GM23338 (cell line): ENCODE measurements around the gene TRA2B. TPM values are rescaled to one million over a fixed set of nuclear protein-coding genes. Genes with fewer than 3 reads are reported as not detected.

Experiments used
- ATAC-seq: fragments of 200-7000 bp; cut with Tn5 transposase; 3 replicates; pipeline ENCODE4 v1.9.1; 2020
- DNase-seq: peaks from one replicate; pipeline ENCODE4 v3.0.0-alpha.2; 2015; ENCODE audit warnings: low spot score
- H2AFZ ChIP-seq: fragments of 200-600 bp; sonication (generic); 2 replicates; pipeline ENCODE4 v1.8.0; 2016; ENCODE audit warnings: antibody characterized with exemption, mild to moderate bottlenecking, moderate library complexity
- H3F3A ChIP-seq: fragments of 200-600 bp; sonication (generic); replicated peaks from 2 replicates; pipeline ENCODE4 v1.8.0; 2017; ENCODE audit warnings: antibody characterized with exemption, mixed run types, low read depth
- H3K27ac ChIP-seq: fragments of 200-600 bp; sonication (generic); 2 replicates; pipeline ENCODE4 v1.6.1; 2016; ENCODE audit warnings: low read depth
- H3K27me3 ChIP-seq: fragments of 200-600 bp; sonication (generic); 2 replicates; pipeline ENCODE4 v1.8.0; 2016; ENCODE audit warnings: mild to moderate bottlenecking, mixed run types, moderate library complexity; ENCODE audit not compliant: insufficient read depth
- H3K36me3 ChIP-seq: fragments of 200-600 bp; sonication (generic); 2 replicates; pipeline ENCODE4 v1.8.0; 2016; ENCODE audit warnings: mild to moderate bottlenecking; ENCODE audit not compliant: insufficient read depth
- H3K4me1 ChIP-seq: fragments of 200-600 bp; sonication (generic); 2 replicates; pipeline ENCODE4 v1.8.0; 2016; ENCODE audit warnings: mild to moderate bottlenecking, moderate library complexity; ENCODE audit not compliant: insufficient read depth
- H3K4me2 ChIP-seq: fragments of 200-600 bp; sonication (generic); 2 replicates; pipeline ENCODE4 v1.7.1; 2017; ENCODE audit warnings: mixed run types
- H3K4me3 ChIP-seq: fragments of 200-600 bp; sonication (generic); 2 replicates; pipeline ENCODE4 v1.6.1; 2016; ENCODE audit warnings: mixed run types
- H3K79me2 ChIP-seq: fragments of 200-600 bp; sonication (generic); replicated peaks from 2 replicates; pipeline ENCODE4 v1.8.0; 2017; ENCODE audit warnings: mild to moderate bottlenecking; ENCODE audit not compliant: insufficient read depth
- H3K9me2 ChIP-seq: fragments of 200-600 bp; sonication (generic); 2 replicates; pipeline ENCODE4 v1.8.0; 2017; ENCODE audit not compliant: insufficient read depth
- H4K20me1 ChIP-seq: fragments of 200-600 bp; sonication (generic); replicated peaks from 2 replicates; pipeline ENCODE4 v1.8.0; 2017; ENCODE audit warnings: mild to moderate bottlenecking; ENCODE audit not compliant: insufficient read depth
- H3K27ac Mint-ChIP-seq: 2 replicates; pipeline ENCODE4 v1.8.0; 2020; ENCODE audit warnings: inconsistent platforms, mild to moderate bottlenecking, moderate library complexity, mixed read lengths
- H3K27me3 Mint-ChIP-seq: 3 replicates; pipeline ENCODE4 v1.8.0; 2022; ENCODE audit warnings: low read depth, mild to moderate bottlenecking, moderate library complexity, mixed read lengths, inconsistent platforms; ENCODE audit not compliant: insufficient read depth, poor library complexity
- H3K36me3 Mint-ChIP-seq: 3 replicates; pipeline ENCODE4 v1.8.0; 2021; ENCODE audit warnings: low read depth, mild to moderate bottlenecking, inconsistent platforms, moderate library complexity, mixed read lengths
- H3K4me1 Mint-ChIP-seq: 3 replicates; pipeline ENCODE4 v1.8.0; 2020; ENCODE audit warnings: mild to moderate bottlenecking, inconsistent platforms, mixed read lengths
- H3K4me3 Mint-ChIP-seq: 3 replicates; pipeline ENCODE4 v1.8.0; 2021; ENCODE audit warnings: moderate library complexity, mild to moderate bottlenecking, inconsistent platforms, mixed read lengths
- H3K9me3 Mint-ChIP-seq: 3 replicates; pipeline ENCODE4 v1.8.0; 2020; ENCODE audit warnings: moderate library complexity, mild to moderate bottlenecking, inconsistent platforms, mixed read lengths
- CREB1 ChIP-seq: fragments of 250-450 bp; sonication (Bioruptor Pico); IDR thresholded peaks from 2 replicates; pipeline ENCODE4 v1.5.0; 2020; ENCODE audit warnings: low read depth, mild to moderate bottlenecking, moderate library complexity
- CTCF ChIP-seq, 2 experiments: fragments of 200-600 bp in 1 of 2; sonication (generic) in 1 of 2; conservative IDR thresholded peaks; 2 replicates each; pipeline versions ENCODE4 v1.5.1 to v1.6.1; 2016 to 2017; ENCODE audit warnings: antibody characterized with exemption in 2 of 2, low read depth in 2 of 2, mild to moderate bottlenecking in 2 of 2, moderate library complexity in 1 of 2
- ETS1 ChIP-seq: IDR thresholded peaks from 2 replicates; pipeline ENCODE4 v1.6.1; 2016; ENCODE audit warnings: antibody characterized with exemption
- EZH2 ChIP-seq: fragments of 200-600 bp; sonication (generic); IDR thresholded peaks from one replicate; pipeline ENCODE4 v1.8.0; 2017; ENCODE audit warnings: antibody characterized with exemption, mild to moderate bottlenecking, low read depth; ENCODE audit not compliant: unreplicated experiment
- EZH2phosphoT487 ChIP-seq: fragments of 200-600 bp; sonication (generic); IDR thresholded peaks from one replicate; pipeline ENCODE4 v1.8.1; 2018; ENCODE audit warnings: antibody characterized with exemption; ENCODE audit not compliant: unreplicated experiment
- JUNB ChIP-seq: IDR thresholded peaks from one replicate; pipeline ENCODE4 v1.6.1; 2016; ENCODE audit warnings: antibody characterized with exemption; ENCODE audit not compliant: unreplicated experiment
- NANOG ChIP-seq: IDR thresholded peaks from 2 replicates; pipeline ENCODE4 v1.6.1; 2016; ENCODE audit warnings: antibody characterized with exemption, borderline replicate concordance
- POLR2AphosphoS5 ChIP-seq: IDR thresholded peaks from 2 replicates; pipeline ENCODE4 v1.6.1; 2016; ENCODE audit warnings: antibody characterized with exemption, low read depth
- STAT1 ChIP-seq: IDR thresholded peaks from one replicate; pipeline ENCODE4 v1.6.1; 2016; ENCODE audit warnings: antibody characterized with exemption; ENCODE audit not compliant: unreplicated experiment
- ZNF114 ChIP-seq: fragments of 250-450 bp; sonication (Bioruptor Pico); IDR thresholded peaks from 2 replicates; pipeline ENCODE4 v1.5.0; 2020; ENCODE audit warnings: mild to moderate bottlenecking, moderate library complexity
- ZNF462 ChIP-seq: fragments of 250-450 bp; sonication (Bioruptor Pico); IDR thresholded peaks from 2 replicates; pipeline ENCODE4 v1.5.0; 2020; ENCODE audit warnings: mild to moderate bottlenecking, moderate library complexity
- polyA plus RNA-seq: library from polyadenylated mRNA; unstranded; fragments of >200 nt; fragmentation: Nextera tagmentation; extraction: Ambion mirVana; gene quantifications from 2 replicates; pipeline ENCODE4 v1.2.1, GENCODE V29; 2016
- total RNA-seq: library from RNA; depleted of rRNA; stranded (reverse); fragments of >200 nt; shearing (Covaris generic); gene quantifications from 2 replicates; pipeline ENCODE4 v1.2.3, GENCODE V29; 2014

Gene TRA2B
- total and polyA plus RNA-seq, 2 experiments from 2014 or later, result 360 to 602 TPM

GRCh38 chr3:185954366-185954723 lies 16.5 kb upstream of the TRA2B start (continued):
- TF ChIP-seq ETS1 (no peak), CREB1 (CRISPR knock-in tag) (no peak), CTCF (conservative IDR thresholded peaks at IDR 0.05; ENCODE audit: low read depth in 2 of 2) (no peak), JUNB (no peak), EZH2phosphoT487 (no peak), ZNF114 (CRISPR knock-in tag) (no peak), POLR2AphosphoS5 (no peak), STAT1 (no peak)

- Histone ChIP-seq H3K4me2 (no peak overlapping the region), H4K20me1 (no peaks in the 10 kb centered on the region), H2AFZ (peak overlapping the region; percentile 5; the same call in 1 of the 2 replicates), H3K27ac (no peak overlapping the region), H3K4me3 (no peak overlapping the region), H3K27me3 (no peaks in the 10 kb centered on the region), H3K36me3 (no peaks in the 10 kb centered on the region), H3K9me2 (no peaks in the 10 kb centered on the region), H3K79me2 (no peaks in the 10 kb centered on the region), H3K4me1 (no peaks in the 10 kb centered on the region), H3F3A (no peaks in the 10 kb centered on the region)
- Mint-ChIP-seq H3K4me1 (peaks cover 6% of the 10 kb centered on the region), H3K27ac (no peak overlapping the region), H3K4me3 (no peak overlapping the region), H3K27me3 (peaks cover 6% of the 10 kb centered on the region), H3K9me3 (no peaks in the 10 kb centered on the region), H3K36me3 (no peaks in the 10 kb centered on the region)
- DNase-seq (no peak), ATAC-seq (no peak)
- TF ChIP-seq CREB1 (CRISPR knock-in tag), result no peak
- TF ChIP-seq JUNB, result no peak
- TF ChIP-seq STAT1, result no peak
- TF ChIP-seq EZH2, result no peak
- TF ChIP-seq ZNF462 (CRISPR knock-in tag), result no peak
- TF ChIP-seq NANOG, result no peak
- TF ChIP-seq ZNF114 (CRISPR knock-in tag), result no peak
- TF ChIP-seq EZH2phosphoT487, result no peak
- no peak for TF ChIP-seq ETS1
- no peak for TF ChIP-seq CTCF (conservative IDR thresholded peaks at IDR 0.05; ENCODE audit: low read depth in 2 of 2)
- no peak for TF ChIP-seq POLR2AphosphoS5
These were observed 12.9 kb upstream of the TRA2B start for GRCh38 chr3:185950728-185951127.
